HPDE6-E6E7 (cell line): ENCODE results near the gene SLC44A1.

Source experiments
- DNase-seq: peaks from one replicate; pipeline ENCODE4 v3.0.0; 2011; ENCODE audit warnings: missing footprints; ENCODE audit errors: extremely low spot score

The SLC44A1 gene

DNA sequence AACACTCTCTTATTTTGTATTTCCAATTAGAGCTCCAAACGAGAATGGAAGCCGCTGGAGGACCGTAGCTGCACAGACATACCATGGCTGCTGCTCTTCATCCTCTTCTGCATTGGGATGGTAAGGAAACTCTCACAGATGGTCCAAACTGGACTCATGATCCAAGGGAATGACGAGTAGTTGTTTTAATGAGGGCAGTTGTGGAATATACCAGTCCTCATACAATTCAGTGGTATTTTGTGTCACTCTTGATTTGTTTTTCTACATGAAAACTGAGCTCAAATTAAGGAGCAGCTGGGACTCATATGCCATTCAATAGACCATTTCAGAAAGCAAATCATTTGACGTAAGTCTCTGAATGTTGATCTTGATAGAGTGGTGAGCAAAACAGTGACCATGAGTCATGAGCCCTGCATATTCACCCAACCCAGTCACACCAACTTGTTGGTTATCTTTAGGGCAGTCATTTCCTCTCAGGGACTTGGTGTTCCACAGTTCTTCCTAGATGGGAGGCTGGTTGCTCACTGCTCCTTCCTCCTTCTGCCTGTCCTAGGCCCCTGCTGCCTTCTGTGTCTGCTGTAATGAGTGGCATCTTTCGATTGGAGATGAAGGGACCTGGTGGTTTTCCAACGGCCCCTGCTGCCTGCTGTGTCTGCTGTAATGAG lies 54.9 kb downstream of the SLC44A1 start:
- peak; percentile 78 for DNase-seq

DNA sequence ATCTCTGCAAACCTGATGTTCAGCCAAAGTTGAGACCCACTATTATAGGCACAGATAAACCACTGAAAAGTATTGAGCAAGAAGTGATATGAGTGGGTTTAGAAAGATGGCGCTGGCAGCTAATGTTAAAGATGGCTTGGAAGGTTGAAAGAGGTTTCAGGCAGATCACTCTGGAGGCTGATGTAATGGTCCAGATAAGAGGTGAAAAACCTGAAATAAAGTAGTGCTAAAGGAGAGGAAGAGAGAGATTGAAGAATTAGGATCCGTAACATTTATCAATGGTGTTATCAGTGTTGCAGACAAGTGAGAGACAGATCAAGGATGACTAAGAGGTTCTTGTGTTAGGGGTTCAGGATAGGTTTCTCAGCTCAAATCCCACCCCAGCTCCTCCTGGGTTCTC lies 58.3 kb downstream of the SLC44A1 start:
- DNase-seq = no peak

DNA sequence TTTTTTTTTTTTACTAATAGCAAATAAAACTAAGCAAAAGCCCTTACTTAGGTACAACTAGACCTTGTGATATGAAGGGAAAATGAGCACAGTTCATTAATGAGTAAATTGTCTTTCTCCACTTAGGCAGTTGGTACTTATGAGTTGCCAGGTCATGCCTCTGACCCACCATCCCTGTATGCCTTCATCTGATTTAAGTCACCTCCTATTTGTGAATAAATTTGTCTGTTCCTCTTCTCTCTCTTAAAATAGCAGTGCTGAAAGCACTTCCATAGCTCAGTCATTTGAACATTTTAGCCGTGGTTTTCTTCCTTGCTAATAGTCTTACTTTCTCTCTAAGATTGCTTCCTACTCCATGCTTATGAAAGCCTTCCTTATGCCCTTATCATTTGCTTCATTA lies 61.4 kb downstream of the SLC44A1 start:
- DNase-seq = no peak

DNA sequence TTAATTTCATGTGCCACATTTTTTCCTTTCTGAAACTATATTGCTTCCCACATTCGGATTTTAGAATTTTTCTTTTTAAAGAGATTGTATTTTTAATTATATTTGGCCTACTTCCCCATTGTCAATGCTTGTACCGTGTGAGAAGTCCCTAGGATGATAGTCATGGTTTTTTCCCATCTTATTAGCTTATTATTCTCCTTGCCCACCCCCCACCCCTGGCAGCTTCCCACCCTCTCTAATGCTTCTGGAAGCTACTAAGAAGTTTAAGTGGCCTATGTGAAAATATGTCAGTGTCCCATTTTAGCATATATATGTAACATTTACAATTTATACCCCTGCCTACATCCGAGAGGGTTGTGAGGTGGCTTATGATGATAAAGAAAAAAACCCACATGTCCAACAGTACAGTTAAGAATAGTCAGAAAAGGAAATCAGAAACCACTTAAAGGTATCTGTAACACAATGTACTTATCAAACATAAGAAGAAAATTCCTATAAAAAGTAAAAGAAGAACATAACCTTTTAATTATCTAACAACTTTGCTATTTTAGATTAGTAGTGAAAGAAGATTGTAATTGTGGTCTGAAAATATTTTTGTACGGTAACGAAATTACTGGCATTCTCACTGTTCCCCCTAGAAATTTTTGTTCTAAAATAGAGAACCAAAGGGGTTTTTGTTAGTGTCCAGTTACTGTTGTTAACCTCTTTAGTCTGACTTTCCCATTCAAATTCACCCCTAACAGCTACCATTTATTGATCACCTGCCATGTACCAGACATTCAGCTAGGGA lies 62.1 kb downstream of the SLC44A1 start:
- no peak for DNase-seq

- DNase-seq = no peak
Observed at GRCh38 chr9:105307591-105308130, 63.2 kb downstream of the SLC44A1 start.

GRCh38 chr9:105308461-105309341 lies 64.2 kb downstream of the SLC44A1 start:
- no peak for DNase-seq

GRCh38 chr9:105309531-105309931 lies 65.1 kb downstream of the SLC44A1 start:
- DNase-seq = no peak

DNA sequence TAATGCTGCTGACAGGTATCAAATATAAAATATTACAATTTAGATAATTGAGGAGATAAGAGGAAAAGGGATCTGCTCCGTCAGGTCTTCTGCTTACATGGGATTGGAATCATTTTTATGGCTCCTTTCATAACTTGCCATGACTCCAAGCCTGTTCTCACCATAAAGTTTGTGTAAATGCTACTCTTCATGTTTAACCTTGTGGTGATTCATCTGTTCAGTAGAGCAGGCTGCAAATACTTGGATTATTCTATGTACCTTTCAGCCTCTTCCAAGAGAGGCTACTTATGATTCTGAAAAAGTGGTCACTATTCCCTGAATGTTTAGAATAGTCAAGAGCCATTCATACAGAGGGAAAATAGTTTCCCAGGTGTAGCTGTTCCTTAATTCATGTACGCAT lies 66.9 kb downstream of the SLC44A1 start:
- no peak for DNase-seq

GRCh38 chr9:105313238-105313637 lies 68.8 kb downstream of the SLC44A1 start:
- no peak for DNase-seq

GRCh38 chr9:105316703-105317102 lies 72.3 kb downstream of the SLC44A1 start:
- DNase-seq = no peak

GRCh38 chr9:105318729-105319191 lies 74.3 kb downstream of the SLC44A1 start:
- DNase-seq = no peak

DNA sequence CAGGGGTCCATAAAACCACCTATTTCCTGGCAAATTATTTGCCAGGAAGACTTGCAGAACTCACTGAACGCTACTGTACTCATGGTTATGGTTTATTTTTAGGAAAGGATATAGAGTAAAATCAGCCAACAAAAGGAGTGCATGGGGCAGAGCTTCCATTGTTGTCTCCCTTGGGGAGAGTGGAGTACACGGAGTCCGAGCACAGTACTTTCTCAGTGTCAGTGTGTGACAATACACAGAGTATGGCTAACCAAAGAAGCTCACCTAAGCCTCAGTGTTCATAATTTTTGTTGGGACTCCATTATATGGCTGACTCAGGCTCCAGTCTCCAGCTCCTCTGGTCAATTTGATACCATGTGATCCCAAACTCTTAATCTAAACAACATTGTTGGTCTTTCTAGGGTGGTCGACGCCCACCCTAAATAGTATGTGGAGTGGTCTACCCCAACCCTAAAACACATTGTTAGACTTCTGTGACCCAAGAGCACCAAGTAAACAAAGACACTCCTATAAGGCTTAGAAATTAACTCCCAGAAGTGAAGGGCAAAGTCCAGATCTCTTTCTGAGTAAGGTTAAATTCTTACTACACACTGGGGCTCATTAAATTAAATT lies 74.9 kb downstream of the SLC44A1 start:
- DNase-seq = no peak

- DNase-seq = no peak
Observed at GRCh38 chr9:105320568-105320967, 76.1 kb downstream of the SLC44A1 start.

DNA sequence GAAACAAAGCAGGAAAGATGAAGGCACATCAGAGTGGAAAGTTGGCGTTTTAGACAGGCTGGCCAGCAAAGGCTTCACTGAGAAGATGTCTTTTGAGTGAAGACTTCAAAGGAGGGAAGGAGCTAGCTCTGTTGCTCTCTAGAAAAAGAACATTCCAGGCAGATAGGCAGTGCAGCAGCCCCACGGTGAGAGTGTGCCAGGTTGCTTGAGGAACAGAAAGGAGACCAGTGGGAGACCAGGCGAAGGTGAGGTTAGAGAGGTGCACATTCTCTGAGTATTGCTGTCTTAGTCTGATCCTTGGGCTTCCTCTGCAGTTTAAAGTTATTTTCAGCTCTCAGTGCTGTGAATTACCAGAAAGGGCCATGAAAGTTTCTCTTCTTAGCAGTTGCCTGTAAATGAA lies 83.8 kb downstream of the SLC44A1 start:
- no peak for DNase-seq

DNA sequence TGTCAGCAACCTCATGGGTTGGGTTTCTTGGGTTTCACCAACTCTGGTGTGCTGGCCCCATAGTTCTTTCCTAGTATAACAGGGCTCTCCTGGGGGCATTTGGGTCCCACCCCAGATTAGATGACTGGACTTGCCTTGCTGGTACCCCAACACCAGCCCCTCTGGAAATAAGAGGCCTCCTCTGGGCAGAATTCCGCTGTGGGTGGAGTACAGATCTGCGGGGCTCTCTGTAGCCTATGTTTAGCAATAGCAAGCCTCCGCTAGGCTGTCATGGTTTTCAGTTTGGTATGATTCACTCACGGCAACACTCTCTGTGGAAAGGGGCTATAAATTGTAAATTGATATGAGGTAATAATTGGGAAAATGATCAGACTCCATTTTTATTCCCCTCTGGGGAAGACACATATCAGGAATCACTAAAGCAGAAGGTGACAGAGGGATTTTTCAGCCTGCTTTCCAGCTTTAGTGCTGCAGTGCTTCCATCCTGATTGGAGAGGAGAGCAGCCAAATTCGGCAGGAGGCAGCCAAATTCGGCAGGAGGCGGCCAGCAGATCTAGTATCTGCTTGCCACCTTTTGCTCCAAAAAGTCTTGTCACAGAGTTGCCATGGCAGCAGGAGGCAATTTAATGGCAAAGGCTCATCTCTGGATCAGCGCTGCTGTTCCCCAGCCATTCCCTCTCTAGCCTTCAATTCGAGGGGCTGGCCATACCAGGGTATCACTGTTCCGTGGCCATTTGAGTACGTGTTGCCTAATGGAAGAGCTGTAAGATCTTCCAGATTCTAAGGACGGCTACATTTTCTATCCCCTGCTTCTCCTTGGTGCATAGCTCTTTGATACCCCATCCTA lies 84.6 kb downstream of the SLC44A1 start:
- no peak for DNase-seq

DNA sequence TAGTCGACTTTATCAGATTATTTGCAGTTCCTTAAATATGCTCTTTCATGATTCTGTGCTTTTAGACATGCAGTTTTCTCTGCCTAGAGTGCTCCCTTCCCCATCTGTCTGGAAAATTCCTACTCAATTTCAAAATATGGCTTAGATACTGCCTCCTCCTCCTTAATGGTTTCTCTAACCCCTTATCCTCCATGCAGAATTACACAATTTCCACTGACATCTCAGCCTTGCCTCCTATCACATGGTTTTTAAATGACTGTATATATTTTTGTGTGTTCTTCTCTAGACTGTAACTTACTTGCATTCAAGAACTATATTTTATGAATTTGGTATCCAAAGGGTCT lies 85.2 kb downstream of the SLC44A1 start:
- no peak for DNase-seq

- no peak for DNase-seq
Observed at GRCh38 chr9:105330201-105330600, 85.8 kb downstream of the SLC44A1 start.

DNA sequence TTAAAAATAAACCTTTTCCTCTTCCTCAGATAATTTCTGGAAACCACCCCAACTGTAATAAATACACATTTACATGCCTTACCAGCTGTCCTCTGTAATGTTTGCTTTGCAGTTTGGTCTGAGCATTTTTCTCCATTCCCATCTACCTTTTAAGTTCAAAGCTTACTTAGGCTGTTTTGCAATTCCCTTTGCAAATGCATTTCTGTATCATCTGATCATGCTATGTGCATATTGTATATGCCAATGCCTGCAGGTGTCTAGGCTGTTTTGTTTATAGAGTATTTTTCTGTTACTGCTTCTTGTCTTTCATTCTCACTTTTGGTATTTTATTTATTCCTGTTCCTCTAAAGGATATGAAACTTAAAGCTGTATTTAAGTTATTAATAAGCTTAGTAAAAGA lies 86.3 kb downstream of the SLC44A1 start:
- no peak for DNase-seq

- no peak for DNase-seq
Observed at GRCh38 chr9:105331160-105331559, 86.7 kb downstream of the SLC44A1 start.

DNA sequence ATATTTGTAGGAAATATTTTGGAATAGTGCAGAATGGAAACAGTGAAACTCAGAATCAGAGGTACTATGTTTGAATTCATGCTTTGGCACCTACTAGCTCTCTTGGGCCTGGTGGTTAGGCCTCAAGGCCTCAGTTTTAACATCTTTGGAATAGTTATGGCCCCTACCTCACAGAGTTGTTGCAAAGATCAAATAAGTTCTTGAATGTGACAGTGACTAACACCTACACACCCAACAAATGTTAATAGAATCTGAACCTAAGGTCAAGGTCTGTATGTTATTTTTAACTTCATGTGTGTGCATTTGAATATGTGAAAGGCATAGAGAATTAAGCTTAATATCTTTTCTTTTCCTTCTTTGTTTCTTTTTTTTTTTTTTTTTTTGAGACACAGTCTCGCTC lies 87.3 kb downstream of the SLC44A1 start:
- DNase-seq = no peak

DNA sequence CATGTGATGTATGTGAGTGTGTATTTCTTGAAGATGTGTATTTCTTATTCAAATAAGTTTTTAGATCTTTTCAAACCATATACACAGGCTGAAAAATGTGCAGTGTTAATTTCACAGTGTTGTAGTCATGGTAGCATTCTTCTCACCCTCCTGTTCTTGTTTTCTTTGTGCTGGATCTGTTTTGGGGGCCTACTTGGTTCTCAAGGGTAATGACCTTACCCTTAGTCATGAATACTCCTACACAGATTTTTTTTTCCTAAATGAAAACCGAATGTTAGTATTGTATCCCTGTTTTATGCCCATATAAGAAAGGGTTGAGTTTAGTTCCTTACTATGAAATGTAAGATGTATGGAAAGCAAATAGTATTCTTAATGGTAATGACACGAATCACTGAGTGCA lies 88.0 kb downstream of the SLC44A1 start:
- no peak for DNase-seq
